Measurements from ENCODE around the gene KRT72.

DNA sequence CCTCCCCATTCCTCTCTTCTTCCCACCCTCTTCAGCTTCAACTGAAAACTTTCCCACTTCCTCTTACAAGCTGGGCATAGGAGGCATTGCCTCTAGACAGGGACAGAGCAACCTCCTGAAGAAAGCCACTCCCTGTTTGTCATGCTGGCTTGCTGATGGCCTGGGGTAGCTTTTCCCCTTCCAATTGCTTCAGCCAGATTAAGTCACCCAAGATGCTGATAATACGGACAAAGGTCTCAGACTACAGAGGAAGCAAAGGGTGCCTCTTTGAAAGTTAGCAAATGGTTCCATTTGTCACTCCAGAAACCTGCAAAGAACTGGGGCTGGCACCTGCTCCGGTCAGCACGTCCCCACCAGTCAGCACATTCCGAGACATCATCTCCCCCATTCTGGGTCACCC is 44.7 kb upstream of the KRT72 start:
- TF ChIP-seq POLR2A (IDR thresholded peaks at IDR 0.05; ENCODE audit: low read length) (no peak), GATA1 (IDR thresholded peaks at IDR 0.05; ENCODE audit: low read depth, low read length) (no peak)
